IMR-90 (cell line): ENCODE data around the gene FCHSD2. TPM values are rescaled to one million over a fixed set of nuclear protein-coding genes. Genes with fewer than 3 reads are reported as not detected.

ENCODE experiments used
- ATAC-seq: fragments of 200-7000 bp; cut with Tn5 transposase; 2 replicates; pipeline ENCODE4 v1.9.1; 2020; ENCODE audit warnings: low read depth, mild to moderate bottlenecking, moderate library complexity
- BruUV-seq: library from RNA; stranded (reverse); fragments of 400-500 nt; replicated peaks from 2 replicates; lab custom pipeline; 2021; lab: Mats Ljungman, UMichigan
- CTCF ChIA-PET: fragments of 300-600 bp; formaldehyde crosslinking; extraction: SDS; loops from one replicate; lab custom pipeline; 2021; ENCODE audit warnings: antibody characterized with exemption; lab: Yijun Ruan, JAX
- POLR2A ChIA-PET: fragments of 300-600 bp; sonication (Branson Sonifier 250); formaldehyde crosslinking; loops from one replicate; lab custom pipeline; 2022; ENCODE audit warnings: antibody characterized with exemption; ENCODE audit not compliant: unreplicated experiment; lab: Charles Lee
- DNase-seq: peaks from one replicate; pipeline ENCODE4 v3.0.0; 2013
- H2AFZ ChIP-seq: replicated peaks from 2 replicates; pipeline ENCODE3; 2013; ENCODE audit warnings: low read length, mild to moderate bottlenecking; ENCODE audit not compliant: poor library complexity
- H2AK5ac ChIP-seq: 2 replicates; pipeline ENCODE4 v1.6.1; 2013; ENCODE audit warnings: low read depth, low read length, inconsistent platforms
- H2AK9ac ChIP-seq: replicated peaks from 2 replicates; pipeline ENCODE3; 2013; ENCODE audit warnings: mild to moderate bottlenecking, low read depth, low read length, moderate library complexity; ENCODE audit not compliant: poor library complexity
- H2BK120ac ChIP-seq: 2 replicates; pipeline ENCODE4 v1.6.1; 2013; ENCODE audit warnings: low read depth, low read length, inconsistent platforms
- H2BK15ac ChIP-seq: 3 replicates; pipeline ENCODE4 v1.6.1; 2013; ENCODE audit warnings: low read depth, low read length, inconsistent platforms
- H2BK20ac ChIP-seq: 2 replicates; pipeline ENCODE4 v1.6.1; 2013; ENCODE audit warnings: low read depth, mild to moderate bottlenecking, inconsistent platforms, low read length, moderate library complexity
- H2BK5ac ChIP-seq: 2 replicates; pipeline ENCODE4 v1.6.1; 2013; ENCODE audit warnings: mild to moderate bottlenecking, low read depth, low read length, inconsistent platforms; ENCODE audit not compliant: poor library complexity, severe bottlenecking
- H3K14ac ChIP-seq: replicated peaks from 2 replicates; pipeline ENCODE4 v1.6.1; 2013; ENCODE audit warnings: low read depth, low read length, inconsistent platforms
- H3K18ac ChIP-seq: 2 replicates; pipeline ENCODE4 v1.6.1; 2013; ENCODE audit warnings: low read depth, low read length, control low read depth
- H3K23ac ChIP-seq: 2 replicates; pipeline ENCODE4 v1.6.1; 2013; ENCODE audit warnings: low read depth, low read length, inconsistent platforms
- H3K27ac ChIP-seq: 2 replicates; pipeline ENCODE4 v1.5.1; 2013; ENCODE audit warnings: mild to moderate bottlenecking, control low read depth, low read length; ENCODE audit not compliant: insufficient read depth
- H3K27me3 ChIP-seq: 2 replicates; pipeline ENCODE4 v1.6.1; 2013; ENCODE audit warnings: low read length; ENCODE audit not compliant: control insufficient read depth, insufficient read depth
- H3K36me3 ChIP-seq: 2 replicates; pipeline ENCODE4 v1.6.1; 2013; ENCODE audit warnings: low read length, mixed read lengths; ENCODE audit not compliant: control insufficient read depth, insufficient read depth
- H3K4ac ChIP-seq: 2 replicates; pipeline ENCODE4 v1.6.1; 2013; ENCODE audit warnings: low read depth, low read length, inconsistent platforms
- H3K4me1 ChIP-seq: 2 replicates; pipeline ENCODE4 v1.6.1; 2013; ENCODE audit warnings: low read length, mixed read lengths; ENCODE audit not compliant: control insufficient read depth, insufficient read depth
- H3K4me2 ChIP-seq: 2 replicates; pipeline ENCODE4 v1.6.1; 2013; ENCODE audit warnings: low read depth, mild to moderate bottlenecking, control low read depth, low read length, moderate library complexity
- H3K4me3 ChIP-seq: 2 replicates; pipeline ENCODE4 v1.5.1; 2013; ENCODE audit warnings: low read depth, mild to moderate bottlenecking, control low read depth, low read length, moderate library complexity; ENCODE audit not compliant: insufficient read depth
- H3K56ac ChIP-seq: 2 replicates; pipeline ENCODE4 v1.6.1; 2013; ENCODE audit warnings: low read length, inconsistent platforms; ENCODE audit not compliant: insufficient read depth; ENCODE audit errors: extremely low read depth
- H3K79me1 ChIP-seq, 2 experiments: 2 replicates each; pipeline ENCODE4 v1.6.1; 2013; ENCODE audit warnings: low read length in 2 of 2, inconsistent platforms in 1 of 2, low read depth in 1 of 2
- H3K9ac ChIP-seq: 2 replicates; pipeline ENCODE4 v1.6.1; 2013; ENCODE audit warnings: low read depth, low read length, control low read depth
- H3K9me1 ChIP-seq: 2 replicates; pipeline ENCODE4 v1.6.1; 2013; ENCODE audit warnings: low read length, inconsistent platforms; ENCODE audit not compliant: insufficient read depth
- H3K9me3 ChIP-seq: 2 replicates; pipeline ENCODE4 v1.6.1; 2013; ENCODE audit warnings: low read length; ENCODE audit not compliant: control insufficient read depth, insufficient read depth
- H4K20me1 ChIP-seq: 2 replicates; pipeline ENCODE4 v1.6.1; 2013; ENCODE audit warnings: low read length, inconsistent platforms; ENCODE audit not compliant: insufficient read depth
- H4K5ac ChIP-seq: 2 replicates; pipeline ENCODE4 v1.6.1; 2013; ENCODE audit warnings: mild to moderate bottlenecking, low read depth, low read length, control low read depth
- H4K8ac ChIP-seq, 2 experiments: 2 replicates each; pipeline ENCODE4 v1.6.1; 2013; ENCODE audit warnings: low read depth in 2 of 2, low read length in 2 of 2, control low read depth in 1 of 2, inconsistent platforms in 1 of 2
- H4K91ac ChIP-seq: 2 replicates; pipeline ENCODE4 v1.6.1; 2013; ENCODE audit warnings: low read depth, low read length, inconsistent platforms; ENCODE audit not compliant: insufficient read depth
- CTCF ChIP-seq: conservative IDR thresholded peaks from 2 replicates; pipeline ENCODE4 v1.5.1; 2012; ENCODE audit warnings: mild to moderate bottlenecking, low read depth, low read length, improper control_type of control experiment
- FOS ChIP-seq: fragments of 150-350 bp; IDR thresholded peaks from 2 replicates; pipeline ENCODE4 v1.6.1; 2016; ENCODE audit warnings: low read depth, low read length
- MAZ ChIP-seq: IDR thresholded peaks from 2 replicates; pipeline ENCODE4 v1.6.1; 2012; ENCODE audit warnings: low read depth, mild to moderate bottlenecking, low read length, improper control_type of control experiment, moderate library complexity, borderline replicate concordance
- RAD21 ChIP-seq: IDR thresholded peaks from 2 replicates; pipeline ENCODE4 v1.6.1; 2012; ENCODE audit warnings: low read length, improper control_type of control experiment
- RFX5 ChIP-seq: IDR thresholded peaks from 2 replicates; pipeline ENCODE4 v1.8.0; 2012; ENCODE audit warnings: low read depth, mild to moderate bottlenecking, low read length, moderate library complexity
- WGBS, 2 experiments: methylation state at CpG; one replicate each; pipeline versions ENCODE4 v1.1.5 to v1.1.7; 2013; ENCODE audit warnings: missing lambda C conversion rate in 2 of 2; ENCODE audit not compliant: insufficient read length in 1 of 2; ENCODE audit errors: extremely low coverage in 2 of 2; 5-methylcytosine and 5-hydroxymethylcytosine counted together
- dilution Hi-C: fragments of 300-500 bp; cut with HindIII; formaldehyde crosslinking; loops from one replicate; pipeline ENCODE4 v1.14.3; 2018; ENCODE audit warnings: low sequenced_read_pairs; ENCODE audit not compliant: unreplicated experiment
- in situ Hi-C: fragments of 300-500 bp; cut with MboI; formaldehyde crosslinking; loops from 3 replicates; pipeline ENCODE4 v1.14.3; 2019; ENCODE audit warnings: low sequenced_read_pairs, inconsistent platforms, mixed read lengths
- intact Hi-C: fragments of 100-400 bp; cut with micrococcal nuclease; formaldehyde crosslinking; loops from 2 replicates; pipeline ENCODE4 v1.10.0; 2022
- polyA plus RNA-seq, 3 experiments: library from polyadenylated mRNA; depleted of rRNA; stranded (reverse); fragments of >200 nt; gene quantifications; 2 replicates each; pipeline ENCODE4 v1.2.3, GENCODE V29; 2012; ENCODE audit warnings: low replicate concordance in 1 of 3
- total RNA-seq: library from RNA; depleted of rRNA; stranded (reverse); fragments of >200 nt; gene quantifications from 2 replicates; pipeline ENCODE4 v1.2.3, GENCODE V29; 2012

Gene FCHSD2
- total and polyA plus RNA-seq, 2 of the 4 experiments (the other 2 are of a cell fraction): 5.9 to 18.7 TPM

- Histone ChIP-seq H3K4me2 (no peak overlapping the region), H3K36me3 (peaks cover 2% of the 10 kb centered on the region; the same call in 1 of the 2 replicates), H4K91ac (no peak overlapping the region), H4K5ac (no peak overlapping the region), H3K4ac (no peak overlapping the region), H2AFZ (no peak overlapping the region), H3K27me3 (no peaks in the 10 kb centered on the region), H3K18ac (no peak overlapping the region), H3K4me1 (no peaks in the 10 kb centered on the region), H2BK15ac (no peak overlapping the region), H3K23ac (no peak overlapping the region), H3K14ac (no peak overlapping the region), H2BK20ac (no peak overlapping the region), H2BK5ac (no peak overlapping the region), H3K27ac (no peak overlapping the region), H2AK5ac (no peak overlapping the region), H3K9me3 (peaks cover 4% of the 10 kb centered on the region), H4K8ac (no peak overlapping the region), H3K79me1 (peaks cover 14 to 43% of the 10 kb centered on the region in 2 experiments), H3K9ac (no peak overlapping the region), H3K9me1 (no peaks in the 10 kb centered on the region), H3K56ac (no peak overlapping the region), H2AK9ac (no peak overlapping the region), H3K4me3 (no peak overlapping the region), H2BK120ac (no peak overlapping the region), H4K20me1 (peaks cover 4% of the 10 kb centered on the region; the same call in 1 of the 2 replicates)
- no peak for TF ChIP-seq MAZ
- TF ChIP-seq RFX5: no peak
- TF ChIP-seq CTCF: no peak
- TF ChIP-seq RAD21: no peak
- TF ChIP-seq FOS: no peak
- CTCF ChIA-PET: no interaction called here
- in situ Hi-C loops (no loop called here), dilution Hi-C loops (no loop called here), intact Hi-C loops (loop anchor here (5.0 kb wide), 1 partner anchor 43 kb away; no protein-coding TSS in a partner anchor)
- no peak for DNase-seq
- POLR2A ChIA-PET: no interaction called here
- no TSS peak for BruUV-seq
- no peak for ATAC-seq
- no CpG with 5 or more reads among the region's 1 CpG for WGBS, 2 experiments
Measured at GRCh38 chr11:73074319-73074718, 67.8 kb downstream of the FCHSD2 start.
